NCI-H2196 (cell line): ENCODE results near the gene GAREM2.

Source experiments
- DNase-seq: peaks from one replicate; lab custom pipeline; 2025; ENCODE audit not compliant: unreplicated experiment; lab: John Stamatoyannopoulos, UW

Gene GAREM2

GRCh38 chr2:26185954-26186770 is 13.3 kb downstream of the GAREM2 start:
- no peak for DNase-seq

GRCh38 chr2:26187114-26187513 is 14.2 kb downstream of the GAREM2 start:
- no peak for DNase-seq

GRCh38 chr2:26187537-26188104 is 14.7 kb downstream of the GAREM2 start:
- DNase-seq, result no peak

GRCh38 chr2:26189123-26189522 is 16.2 kb downstream of the GAREM2 start:
- no peak for DNase-seq

- DNase-seq, result no peak
Measured at GRCh38 chr2:26189751-26190150, 16.9 kb downstream of the GAREM2 start.

GRCh38 chr2:26190369-26190768 is 17.5 kb downstream of the GAREM2 start:
- no peak for DNase-seq

- no peak for DNase-seq
Measured at GRCh38 chr2:26191316-26192159, 18.6 kb downstream of the GAREM2 start.

GRCh38 chr2:26193578-26194231 is 20.8 kb downstream of the GAREM2 start:
- no peak for DNase-seq

GRCh38 chr2:26195040-26195984 is 22.4 kb downstream of the GAREM2 start:
- no peak for DNase-seq

- no peak for DNase-seq
Measured at GRCh38 chr2:26196683-26197418, 24.0 kb downstream of the GAREM2 start.

- no peak for DNase-seq
Measured at GRCh38 chr2:26197516-26197915, 24.6 kb downstream of the GAREM2 start.

- DNase-seq, result no peak
Measured at GRCh38 chr2:26202981-26203490, 30.1 kb downstream of the GAREM2 start.

GRCh38 chr2:26203906-26204305 is 31.0 kb downstream of the GAREM2 start:
- DNase-seq, result no peak

GRCh38 chr2:26212011-26212410 is 39.1 kb downstream of the GAREM2 start:
- DNase-seq, result no peak

GRCh38 chr2:26214759-26215158 is 41.9 kb downstream of the GAREM2 start:
- no peak for DNase-seq

- no peak for DNase-seq
Measured at GRCh38 chr2:26215833-26216232, 42.9 kb downstream of the GAREM2 start.

GRCh38 chr2:26216587-26216986 is 43.7 kb downstream of the GAREM2 start:
- no peak for DNase-seq

- no peak for DNase-seq
Measured at GRCh38 chr2:26217720-26218119, 44.8 kb downstream of the GAREM2 start.

- no peak for DNase-seq
Measured at GRCh38 chr2:26223018-26223417, 50.1 kb downstream of the GAREM2 start.
